Urothelium cell line (cell line): ENCODE data around the gene TCFL5.

ENCODE experiments used
- DNase-seq: peaks from one replicate; pipeline ENCODE4 v3.0.0; 2011; ENCODE audit warnings: low spot score, mixed read lengths
- FAIRE-seq: peaks from 2 replicates; lab custom pipeline; 2011; peaks lifted over from hg19 to GRCh38; lab: Jason Lieb, UNC

Gene TCFL5

DNA sequence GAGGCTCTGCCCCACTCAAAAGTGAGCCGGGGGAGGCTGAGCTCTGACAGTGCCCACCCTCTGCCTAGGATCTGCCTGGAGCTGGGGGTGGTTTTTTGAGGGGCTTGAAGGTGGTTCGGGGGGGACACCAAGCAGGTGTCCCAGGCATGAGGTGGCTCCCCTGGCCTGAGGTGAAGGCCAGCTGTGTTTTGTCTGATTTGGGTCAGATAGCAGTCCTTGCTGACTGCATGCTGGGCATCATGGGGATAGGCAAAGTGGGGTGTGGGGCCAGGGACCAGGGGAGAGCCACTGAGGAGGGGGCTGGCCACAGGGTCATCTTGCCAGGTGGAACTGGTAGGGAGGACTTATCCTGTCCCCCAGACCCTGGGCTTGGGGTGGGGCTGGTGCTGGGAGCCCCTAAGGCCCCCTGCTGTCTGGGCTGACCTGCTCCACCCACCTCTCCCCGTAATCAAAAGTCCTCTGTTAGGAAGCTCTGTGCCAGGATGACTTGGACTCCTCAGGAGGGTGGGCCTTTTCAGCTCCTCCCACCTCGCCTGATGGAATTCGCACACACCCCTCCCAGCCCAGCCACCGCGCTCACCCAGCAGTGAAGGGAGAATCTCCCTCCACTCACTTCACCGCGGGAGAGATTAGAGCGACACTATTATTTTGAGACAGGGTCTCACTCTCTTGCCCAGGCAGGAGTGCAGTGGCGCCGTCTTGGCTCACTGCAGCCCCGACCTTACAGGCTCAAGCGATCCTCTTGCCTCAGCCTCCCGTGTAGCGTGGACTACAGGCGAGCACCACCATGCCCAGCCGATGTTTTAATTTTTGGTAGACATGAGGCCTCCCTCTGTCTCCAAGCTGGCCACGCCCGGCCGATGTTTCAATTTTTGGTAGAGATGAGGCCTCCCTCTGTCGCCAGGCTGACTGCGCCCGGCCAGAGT is 46.3 kb downstream of the TCFL5 start:
- DNase-seq (peak; percentile 90), FAIRE-seq (peak; percentile 70)

DNA sequence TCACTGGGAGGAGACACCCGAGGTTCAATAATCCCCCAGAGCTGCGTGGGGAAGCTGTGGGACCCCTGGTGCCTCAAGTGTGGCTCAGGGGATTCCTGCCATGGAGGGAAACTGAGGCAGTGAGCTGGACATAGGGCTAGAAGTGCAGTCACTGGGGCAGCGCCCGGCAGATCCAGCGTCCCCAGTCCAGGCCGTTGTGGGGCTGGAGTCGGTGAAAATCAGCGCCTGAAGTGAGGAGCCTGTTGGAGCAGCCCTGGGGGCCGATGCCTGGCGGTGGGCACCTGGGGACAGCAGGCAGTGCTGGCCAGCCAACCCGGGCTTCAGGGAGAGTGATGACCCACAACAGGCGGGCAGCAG is 46.9 kb downstream of the TCFL5 start:
- no peak for FAIRE-seq
- no peak for DNase-seq

DNA sequence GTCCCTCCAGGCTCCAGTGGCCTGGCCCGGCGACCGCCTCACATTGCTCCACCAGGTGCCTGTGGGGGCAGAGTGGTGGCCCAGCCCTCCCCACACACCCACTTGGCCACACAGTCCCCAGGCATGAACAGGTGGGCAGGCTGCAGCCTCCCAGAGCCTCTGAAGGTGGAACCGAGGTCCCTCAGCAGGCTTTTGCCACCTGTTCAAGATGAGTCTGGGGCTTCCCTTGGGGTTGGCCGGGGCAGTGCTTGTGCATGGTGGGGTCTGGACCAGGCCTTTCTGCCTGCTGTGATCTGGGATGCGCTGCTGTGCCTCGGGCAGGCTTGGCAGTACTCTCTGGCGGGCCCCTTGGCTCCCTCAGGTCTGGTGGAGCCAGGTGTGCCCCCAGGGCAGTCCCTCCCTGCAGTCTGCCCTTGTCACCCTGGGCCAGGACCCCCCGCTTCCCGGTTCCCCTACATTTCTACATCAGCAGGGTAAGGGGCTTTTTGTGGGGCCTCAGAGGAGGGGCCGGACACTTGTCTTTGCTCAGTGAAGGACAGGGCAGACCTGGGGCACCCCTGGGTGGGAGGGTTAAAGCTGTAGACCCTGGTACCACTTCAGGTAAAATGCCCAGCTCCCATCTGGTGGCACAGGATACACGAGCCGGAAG is 47.4 kb downstream of the TCFL5 start:
- DNase-seq (no peak), FAIRE-seq (no peak)

DNA sequence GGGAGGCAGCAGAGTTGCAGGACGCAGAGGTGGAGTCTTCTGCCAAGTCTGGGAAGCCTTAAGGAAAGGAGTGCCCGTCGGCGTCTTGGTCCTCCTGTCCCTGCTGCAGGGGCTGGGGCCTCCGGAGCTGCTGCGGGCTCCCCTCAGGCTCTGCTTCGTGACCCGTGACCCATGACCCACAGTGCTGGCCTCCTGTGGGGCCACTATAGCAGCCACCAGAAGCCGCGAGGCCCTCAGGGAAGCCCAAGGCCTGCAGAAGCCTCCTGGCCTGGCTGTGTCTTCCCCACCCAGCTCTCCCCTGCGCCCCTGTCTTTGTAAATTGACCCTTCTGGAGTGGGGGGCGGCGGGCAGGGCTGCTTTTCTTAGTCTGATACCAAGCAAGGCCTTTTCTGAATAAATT is 48.0 kb downstream of the TCFL5 start:
- FAIRE-seq (no peak), DNase-seq (no peak)

DNA sequence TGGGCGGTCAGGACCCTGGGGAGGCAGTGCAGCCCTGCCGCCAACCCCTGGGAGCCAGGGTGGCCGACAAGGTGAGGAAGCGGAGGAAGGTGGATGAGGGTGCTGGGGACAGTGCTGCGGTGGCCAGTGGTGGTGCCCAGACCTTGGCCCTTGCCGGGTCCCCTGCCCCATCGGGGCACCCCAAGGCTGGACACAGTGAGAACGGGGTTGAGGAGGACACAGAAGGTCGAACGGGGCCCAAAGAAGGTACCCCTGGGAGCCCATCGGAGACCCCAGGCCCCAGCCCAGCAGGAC is 48.8 kb downstream of the TCFL5 start:
- DNase-seq (no peak), FAIRE-seq (no peak)

DNA sequence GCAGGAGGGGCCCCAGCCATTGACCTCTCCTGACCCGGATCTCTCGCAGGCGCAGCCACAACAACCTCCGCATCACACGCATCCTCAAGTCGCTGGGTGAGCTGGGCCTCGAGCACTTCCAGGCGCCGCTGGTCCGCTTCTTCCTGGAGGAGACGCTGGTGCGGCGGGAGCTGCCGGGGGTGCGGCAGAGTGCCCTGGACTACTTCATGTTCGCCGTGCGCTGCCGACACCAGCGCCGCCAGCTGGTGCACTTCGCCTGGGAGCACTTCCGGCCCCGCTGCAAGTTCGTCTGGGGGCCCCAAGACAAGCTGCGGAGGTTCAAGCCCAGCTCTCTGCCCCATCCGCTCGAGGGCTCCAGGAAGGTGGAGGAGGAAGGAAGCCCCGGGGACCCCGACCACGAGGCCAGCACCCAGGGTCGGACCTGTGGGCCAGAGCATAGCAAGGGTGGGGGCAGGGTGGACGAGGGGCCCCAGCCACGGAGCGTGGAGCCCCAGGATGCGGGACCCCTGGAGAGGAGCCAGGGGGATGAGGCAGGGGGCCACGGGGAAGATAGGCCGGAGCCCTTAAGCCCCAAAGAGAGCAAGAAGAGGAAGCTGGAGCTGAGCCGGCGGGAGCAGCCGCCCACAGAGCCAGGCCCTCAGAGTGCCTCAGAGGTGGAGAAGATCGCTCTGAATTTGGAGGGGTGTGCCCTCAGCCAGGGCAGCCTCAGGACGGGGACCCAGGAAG is 49.3 kb downstream of the TCFL5 start:
- no peak for DNase-seq
- no peak for FAIRE-seq

DNA sequence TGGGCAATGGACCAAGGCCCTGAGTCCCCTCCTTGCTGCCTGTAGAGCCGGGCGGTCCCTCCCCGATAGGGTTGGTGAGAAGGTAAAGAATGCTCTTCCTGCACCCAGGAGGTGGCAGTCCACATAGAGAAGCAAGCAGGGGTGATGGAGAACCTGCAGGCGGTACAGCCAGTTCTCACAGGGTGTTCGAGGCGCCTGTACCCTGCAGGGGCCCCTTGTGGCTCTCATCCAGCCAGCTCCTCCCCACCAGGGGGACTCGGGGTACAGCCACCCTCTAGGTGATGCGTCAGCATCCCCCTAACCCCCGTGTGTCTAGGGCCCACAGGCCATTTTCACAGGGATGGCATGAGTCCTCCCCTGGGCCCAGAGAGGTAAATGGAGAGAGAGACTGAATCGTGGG is 49.9 kb downstream of the TCFL5 start:
- DNase-seq (no peak), FAIRE-seq (no peak)

DNA sequence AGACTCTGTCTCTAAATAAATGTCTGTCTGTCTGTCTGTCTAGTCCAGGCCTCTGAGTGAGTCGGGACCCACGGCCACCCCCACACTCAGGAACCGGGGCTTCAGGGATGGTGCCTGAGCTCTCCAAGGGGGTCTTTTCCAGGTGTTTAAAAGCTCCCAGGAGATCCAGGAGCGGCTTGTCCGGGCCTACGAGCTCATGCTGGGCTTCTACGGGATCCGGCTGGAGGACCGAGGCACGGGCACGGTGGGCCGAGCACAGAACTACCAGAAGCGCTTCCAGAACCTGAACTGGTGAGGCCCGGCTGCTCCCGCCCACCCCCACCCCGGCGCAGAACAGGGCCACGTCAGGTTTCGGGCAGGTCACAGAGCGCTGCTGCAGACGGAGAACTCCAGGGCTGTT is 50.3 kb downstream of the TCFL5 start:
- no peak for FAIRE-seq

DNA sequence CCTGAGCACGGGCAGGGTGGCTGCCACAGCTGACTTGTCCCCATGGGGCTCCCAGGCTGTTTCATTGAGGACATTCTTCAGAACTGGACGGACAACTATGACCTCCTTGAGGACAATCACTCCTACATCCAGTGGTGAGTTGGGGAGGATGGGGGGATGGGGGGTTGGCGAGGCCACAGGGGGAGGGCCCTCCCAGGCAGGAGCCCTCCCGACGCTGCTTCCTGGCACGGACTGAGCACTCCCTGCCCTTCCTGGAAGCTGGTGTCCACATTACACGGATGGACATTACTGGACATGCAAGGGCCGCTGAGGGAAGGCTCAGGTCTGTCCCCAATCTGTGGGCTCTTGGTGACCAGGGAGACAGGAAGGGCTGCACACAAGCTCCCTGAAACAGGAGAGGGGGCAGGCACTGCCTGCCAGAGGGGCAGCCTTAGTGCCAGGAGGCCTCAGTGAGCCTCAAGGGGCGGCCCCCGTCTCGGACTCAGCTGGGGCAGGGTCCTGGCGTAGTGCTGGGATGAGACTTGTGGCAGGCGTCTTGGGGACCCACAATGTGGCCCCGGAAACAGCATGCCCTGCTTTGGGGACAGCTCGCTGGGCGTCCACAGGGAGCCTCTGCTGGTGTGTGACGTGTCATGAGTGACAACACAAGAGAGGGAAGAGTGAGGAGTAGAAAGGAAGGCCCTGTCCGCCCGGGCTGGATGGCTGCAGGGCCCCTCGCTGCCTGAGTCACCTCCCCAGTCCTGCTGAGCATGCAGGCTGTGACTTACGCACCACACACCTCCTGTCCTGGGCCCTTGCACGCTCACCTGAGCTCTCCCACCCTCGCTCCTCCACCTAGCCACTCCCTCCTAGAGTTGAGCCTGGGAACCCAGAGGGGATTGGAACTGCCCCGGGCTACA is 51.8 kb downstream of the TCFL5 start:
- no peak for DNase-seq
- FAIRE-seq = no peak

More for the DNA sequence above, 50.3 kb downstream of the TCFL5 start:
- DNase-seq = no peak

DNA sequence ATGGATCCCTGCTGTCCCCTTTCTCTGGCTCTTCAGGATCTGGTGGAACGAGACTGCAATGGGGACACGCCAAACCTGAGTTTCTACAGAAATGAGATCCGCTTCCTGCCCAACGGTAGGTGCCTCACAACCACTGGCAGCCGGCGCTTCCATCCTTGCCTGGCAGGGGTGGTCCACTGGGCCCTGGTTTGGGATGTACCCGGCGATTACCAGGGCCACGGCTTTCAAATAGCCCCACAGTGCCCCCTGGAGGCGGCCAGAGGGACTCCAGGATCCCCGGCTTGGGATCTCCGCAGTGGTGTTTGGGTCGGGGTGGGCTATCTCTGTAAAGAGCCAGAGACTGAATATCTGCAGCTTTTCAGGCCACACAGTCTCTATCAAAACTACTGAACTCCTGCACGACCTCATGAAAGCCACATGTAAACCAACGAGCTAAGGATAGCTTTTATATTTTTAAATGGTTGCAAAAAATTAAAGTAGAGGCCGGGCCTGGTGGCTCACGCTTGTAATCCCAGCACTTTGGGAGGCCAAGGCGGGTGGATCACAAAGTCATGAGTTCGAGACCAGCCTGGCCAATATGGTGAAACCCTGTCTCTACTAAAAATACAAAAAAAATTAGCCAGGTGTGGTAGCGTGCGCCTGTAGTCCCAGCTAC is 53.3 kb downstream of the TCFL5 start:
- FAIRE-seq = no peak
- DNase-seq = peak; percentile 86

DNA sequence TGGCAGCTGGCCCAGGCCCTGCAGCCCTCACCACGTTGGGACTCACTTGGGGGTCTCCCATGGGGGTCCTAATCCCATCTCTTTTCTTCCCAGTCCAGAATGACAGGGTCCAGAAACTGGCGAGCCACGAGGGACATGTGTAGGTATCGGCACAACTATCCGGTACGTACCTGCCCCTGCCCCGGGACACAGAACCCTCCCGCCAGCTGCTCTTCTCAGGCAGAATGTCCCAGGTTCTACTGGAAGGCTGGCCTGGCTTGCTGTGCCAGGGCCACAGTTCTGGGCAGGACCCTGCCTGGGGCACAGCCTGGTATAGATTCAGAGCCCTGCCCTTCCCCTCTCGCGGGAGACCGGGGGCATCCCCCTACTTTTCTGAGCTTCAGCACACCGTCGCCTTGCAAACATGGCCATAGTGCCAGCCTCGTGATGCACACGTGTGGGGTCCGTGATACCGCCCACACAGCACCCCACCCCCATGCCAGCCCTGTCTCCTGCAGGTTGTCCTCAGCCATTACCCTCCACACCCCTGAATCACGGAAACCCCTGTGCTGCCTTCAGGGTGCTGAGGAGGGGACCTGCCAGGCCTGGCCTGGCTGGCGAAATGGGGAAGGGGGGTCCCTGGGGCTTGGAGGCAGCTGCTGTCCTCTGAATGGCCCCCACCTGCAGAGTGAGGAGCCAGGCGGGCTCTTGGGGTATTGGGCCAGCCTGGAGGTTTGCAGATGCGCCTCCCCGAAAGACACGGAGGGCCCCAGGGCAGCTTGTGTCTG is 54.0 kb downstream of the TCFL5 start:
- DNase-seq (no peak), FAIRE-seq (no peak)

DNA sequence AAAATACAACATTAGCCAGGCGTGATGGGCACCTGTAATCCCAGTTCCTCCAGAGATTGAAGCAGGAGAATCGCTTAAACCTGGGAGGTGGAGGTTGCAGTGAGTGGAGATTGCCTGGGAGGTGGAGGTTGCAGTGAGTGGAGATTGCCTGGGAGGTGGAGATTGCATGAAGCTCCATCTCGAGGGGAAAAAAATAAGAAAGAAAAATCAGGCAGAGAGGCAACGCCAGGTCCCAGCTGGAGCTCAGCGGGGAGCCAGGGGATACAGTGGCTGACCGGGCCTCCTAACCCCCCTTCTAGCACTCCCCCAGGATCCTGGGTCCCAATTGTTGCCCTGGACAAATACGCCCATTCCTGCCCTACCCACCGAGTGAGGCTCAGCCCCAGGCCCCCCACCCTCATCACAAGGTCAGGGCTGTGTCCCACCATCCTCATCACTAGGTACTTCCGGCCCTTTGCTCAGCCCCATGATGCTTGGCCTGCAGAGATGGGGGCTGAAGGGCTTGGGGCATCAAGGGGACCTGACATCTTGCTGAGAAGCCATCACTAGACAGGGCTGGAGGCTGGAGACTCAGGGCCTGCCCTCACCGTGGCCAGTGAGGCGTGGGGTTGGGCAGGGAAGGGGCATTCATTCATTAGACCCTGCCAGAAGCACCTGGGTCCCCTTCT is 55.1 kb downstream of the TCFL5 start:
- no peak for DNase-seq
- FAIRE-seq = no peak

DNA sequence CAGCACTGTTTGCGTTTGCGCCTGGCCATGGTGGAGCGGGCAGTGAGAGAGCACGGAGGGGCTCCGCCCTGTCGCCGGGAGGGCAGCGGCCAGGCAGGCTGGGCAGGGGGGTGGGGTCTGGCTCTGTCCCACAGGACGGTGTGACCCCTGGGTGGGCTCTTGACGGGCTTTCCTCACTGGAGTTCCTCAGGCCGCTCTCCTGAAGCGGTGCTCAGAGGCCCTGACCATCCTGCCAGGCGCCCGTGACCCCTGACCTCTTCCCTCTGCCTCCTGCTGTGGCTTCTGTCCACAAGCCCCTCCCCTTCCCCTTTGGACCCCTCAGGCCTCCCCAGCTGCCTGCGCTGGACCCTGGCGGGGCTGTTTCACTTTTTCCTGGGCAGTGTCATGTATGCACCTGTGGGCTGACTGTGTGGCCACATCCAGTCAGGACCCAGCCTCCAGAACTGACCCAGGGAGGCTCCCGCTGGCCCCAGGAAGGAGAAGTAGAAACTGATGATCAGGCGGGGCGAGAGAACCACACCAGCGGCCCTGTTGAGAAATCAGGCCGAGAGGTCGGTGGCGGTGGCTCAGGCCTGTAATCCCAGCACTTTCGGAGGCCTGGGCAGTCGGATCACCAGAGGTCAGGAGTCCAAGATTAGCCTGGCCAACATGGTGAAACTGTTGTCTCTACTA is 55.8 kb downstream of the TCFL5 start:
- no peak for DNase-seq
- FAIRE-seq = no peak

DNA sequence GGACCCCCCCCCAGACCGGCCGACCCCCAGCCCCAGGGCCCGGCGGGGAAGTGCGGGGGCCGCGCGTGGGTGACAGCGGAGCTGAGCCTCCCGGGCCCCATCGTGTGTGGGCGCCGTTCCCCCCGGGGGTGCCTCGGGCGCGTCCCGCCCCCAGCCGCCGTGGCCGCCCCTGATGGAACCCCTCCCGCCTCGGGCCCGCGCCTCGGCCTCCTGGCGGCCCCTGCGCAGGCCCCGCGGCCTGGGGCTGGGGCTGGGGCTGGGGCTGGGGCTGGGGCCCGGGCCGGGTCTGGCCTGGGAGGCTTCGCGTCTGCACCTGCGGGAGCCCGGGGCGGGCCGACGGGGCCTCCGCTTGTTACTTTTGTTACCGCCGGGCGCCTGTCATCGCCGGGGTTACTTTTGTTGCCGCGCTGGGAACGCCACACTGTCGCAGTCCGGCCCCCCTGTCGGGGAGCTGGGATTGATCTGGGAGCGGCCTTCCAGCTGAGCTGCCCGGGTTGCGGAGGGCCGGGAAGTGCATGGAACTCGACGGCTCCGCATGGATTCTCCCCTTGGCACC is 56.4 kb downstream of the TCFL5 start:
- FAIRE-seq = no peak
- peak; percentile 65 for DNase-seq

DNA sequence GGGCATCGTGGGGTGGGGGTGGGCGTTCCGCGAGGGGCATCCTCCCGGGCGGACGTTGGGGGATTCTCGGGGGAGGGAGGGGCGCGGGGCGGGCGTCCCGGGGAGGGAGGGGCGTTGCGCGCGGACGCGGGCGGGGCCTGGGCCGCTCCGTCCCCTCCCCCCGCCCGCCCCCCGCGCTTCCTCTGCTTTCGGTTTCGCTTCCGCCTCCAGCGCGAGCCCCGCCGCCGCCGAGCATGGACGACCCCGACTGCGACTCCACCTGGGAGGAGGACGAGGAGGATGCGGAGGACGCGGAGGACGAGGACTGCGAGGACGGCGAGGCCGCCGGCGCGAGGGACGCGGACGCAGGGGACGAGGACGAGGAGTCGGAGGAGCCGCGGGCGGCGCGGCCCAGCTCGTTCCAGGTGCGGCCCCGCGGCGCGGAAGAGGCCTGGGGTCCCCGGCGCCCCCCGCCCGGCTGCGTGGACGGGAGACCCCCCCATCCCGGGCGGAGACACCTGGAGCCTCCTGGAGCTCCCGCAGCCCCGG is 56.9 kb downstream of the TCFL5 start, which contains the start of gene OGFR:
OGFR (plus strand) TSS at position 209 of the 528 bp plus-strand sequence; CDS start at position 234, 25 bp downstream.
- no peak for FAIRE-seq
- DNase-seq = peak; percentile 93

DNA sequence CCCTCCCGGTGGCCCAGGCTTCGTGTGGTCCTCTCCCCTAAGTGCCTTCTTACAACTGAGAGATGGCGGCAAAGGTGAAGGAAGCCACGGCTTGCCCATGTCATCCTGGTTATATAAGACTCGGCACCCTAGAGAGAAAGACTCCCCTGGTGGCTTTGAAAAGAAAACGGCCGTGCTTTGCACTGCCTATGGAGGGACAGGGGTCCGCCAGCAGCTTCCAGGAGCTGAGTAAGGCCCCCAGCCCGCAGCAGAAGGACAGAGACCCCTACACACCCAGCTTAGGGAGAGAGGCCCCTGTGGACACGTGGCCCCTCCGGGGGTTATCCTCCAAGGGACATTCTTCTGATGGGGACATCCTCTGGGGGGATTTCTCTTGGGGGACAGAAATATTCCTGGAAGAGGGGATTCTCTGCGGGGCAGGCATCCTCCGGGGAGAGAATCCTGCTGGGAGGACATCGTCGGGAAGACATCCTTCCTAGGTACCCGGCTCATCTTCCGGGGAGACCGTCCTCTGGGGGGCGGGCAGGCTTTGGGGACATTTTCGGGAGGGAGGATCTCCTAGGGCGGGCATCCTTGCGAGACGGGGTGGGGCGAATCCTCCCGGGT is 57.5 kb downstream of the TCFL5 start:
- FAIRE-seq (no peak), DNase-seq (no peak)

DNA sequence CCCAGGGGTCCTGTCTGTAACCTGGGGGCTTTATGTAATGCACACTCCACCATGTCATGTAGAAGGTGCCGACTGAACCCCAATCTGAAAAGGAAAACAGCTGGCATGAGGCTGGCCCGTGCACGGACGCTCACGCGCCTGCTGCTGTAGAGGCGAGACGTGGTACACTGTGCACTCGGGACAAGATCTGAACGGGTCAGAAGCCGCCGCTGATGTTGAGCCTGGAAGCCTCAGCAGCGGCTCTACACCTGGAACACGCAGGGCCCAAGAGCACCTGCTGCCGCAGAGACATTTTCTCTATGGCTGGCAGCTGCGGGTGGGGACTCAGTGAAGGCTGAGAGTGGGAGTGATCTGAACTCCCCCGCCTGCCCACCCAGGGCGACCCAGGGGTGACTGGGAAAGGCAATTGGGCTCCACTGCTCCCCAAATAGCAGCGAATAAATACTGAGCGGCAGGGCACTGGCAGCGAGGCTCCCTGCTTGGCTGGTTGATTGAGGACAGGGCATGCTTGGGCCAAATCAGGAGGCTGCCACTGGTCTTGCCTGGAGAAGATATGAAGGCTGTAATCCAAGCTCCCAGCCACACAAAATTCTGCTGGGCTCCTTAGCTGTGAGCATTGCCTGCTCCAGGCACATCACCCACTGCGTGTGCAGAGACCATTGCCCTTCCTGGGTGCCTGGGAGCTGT is 59.5 kb downstream of the TCFL5 start:
- no peak for DNase-seq
- no peak for FAIRE-seq
